ENCODE data around the gene PRUNE2.

PRUNE2 gene

DNA sequence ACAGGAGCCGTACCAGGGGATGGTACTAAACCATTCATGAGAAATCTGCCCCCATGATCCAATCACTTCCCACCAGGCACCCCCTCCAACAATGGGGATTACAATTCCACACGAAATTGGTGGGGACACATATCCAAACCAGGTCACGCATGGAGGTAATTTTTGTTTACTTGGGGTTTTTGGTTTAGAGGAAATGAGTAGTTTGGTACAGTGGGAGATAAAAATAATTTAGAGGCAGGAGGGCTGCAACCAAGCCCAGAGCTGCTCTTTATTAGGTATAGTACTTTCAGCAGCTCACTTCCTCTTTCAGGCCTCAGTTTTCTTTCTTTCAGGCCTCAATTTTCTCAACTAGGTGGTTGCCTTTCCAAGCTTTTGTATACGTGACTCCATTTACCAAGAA, 23.2 kb downstream of the PRUNE2 start:
- TF ChIP-seq CTCF (IDR thresholded peaks at IDR 0.05), result no peak

DNA sequence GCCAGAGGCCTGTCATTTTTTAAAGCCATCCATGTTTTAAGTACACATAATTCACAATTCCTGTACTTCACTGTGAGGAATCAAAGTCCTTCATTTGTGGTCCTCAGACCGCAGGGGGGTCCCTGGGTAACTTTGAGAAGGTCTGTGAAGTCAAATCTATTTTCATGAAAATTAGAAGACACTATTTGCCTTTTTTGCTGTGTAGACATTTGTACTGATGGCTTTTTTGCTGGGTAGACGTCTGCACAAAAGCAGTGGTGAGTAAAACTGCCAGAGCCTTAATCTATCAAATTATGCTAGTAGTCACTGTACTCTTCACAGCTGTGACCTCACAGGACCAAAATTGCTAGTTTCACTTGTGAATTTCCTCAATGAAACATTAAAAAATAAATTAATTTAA, 25.7 kb downstream of the PRUNE2 start:
- TF ChIP-seq CTCF (IDR thresholded peaks at IDR 0.05), result no peak

DNA sequence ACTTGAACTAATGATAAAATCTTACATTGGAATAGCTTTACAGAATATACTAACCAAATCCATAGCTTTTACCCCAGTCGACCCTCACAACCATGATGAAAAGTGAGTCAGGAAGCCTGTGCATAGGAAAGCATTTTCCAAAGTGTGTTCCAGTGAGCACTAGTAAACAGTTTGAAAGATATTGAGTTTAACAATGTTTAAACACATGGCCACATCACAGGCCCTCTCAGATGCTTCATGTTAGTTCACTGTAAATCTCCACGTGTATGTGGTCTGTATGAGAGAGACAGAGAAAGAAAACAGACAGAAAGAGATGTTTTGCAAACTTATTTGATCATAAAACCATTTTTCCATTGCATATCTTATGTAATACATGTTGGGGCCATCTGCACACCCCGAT, 27.0 kb downstream of the PRUNE2 start:
- no peak for TF ChIP-seq CTCF (IDR thresholded peaks at IDR 0.05)

GRCh38 chr9:76877961-76878360, 28.0 kb downstream of the PRUNE2 start:
- no peak for TF ChIP-seq CTCF (IDR thresholded peaks at IDR 0.05)

DNA sequence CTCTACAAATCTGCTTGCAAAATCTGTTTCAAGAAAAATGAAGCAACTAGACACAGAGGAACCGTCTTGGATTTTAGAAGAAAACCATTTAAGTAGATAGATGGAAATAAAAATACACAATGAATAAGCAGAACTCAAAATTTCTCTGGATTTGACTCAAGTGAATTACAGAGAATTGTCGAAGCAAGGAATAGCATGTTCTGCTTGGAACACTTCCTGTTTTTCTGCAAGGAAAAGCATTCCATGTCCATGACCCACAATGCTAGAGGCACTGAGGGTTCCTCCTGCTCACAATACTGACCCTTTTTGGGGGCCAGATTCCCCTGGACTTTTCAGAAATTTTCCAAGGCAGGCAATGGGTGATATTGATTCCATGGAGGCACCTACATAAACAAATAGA, 29.8 kb downstream of the PRUNE2 start:
- no peak for TF ChIP-seq CTCF (IDR thresholded peaks at IDR 0.05)

DNA sequence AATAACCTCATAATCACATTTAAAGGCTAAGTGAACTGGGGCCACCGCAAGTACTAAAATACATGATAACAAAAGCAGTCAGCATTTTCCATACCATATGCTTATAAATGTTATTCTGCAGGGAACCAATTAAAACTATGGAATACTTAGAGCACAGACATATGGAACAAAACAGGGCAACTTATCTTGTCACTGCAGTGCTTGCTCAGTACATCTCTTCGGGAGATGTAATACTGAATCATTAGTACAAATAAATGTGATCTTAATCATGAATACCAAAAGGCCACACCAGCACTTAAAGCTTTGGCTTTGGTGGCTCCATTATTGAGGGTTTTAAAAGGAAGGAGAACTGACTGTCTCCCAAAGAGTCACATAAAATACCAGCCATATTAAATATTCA, 32.1 kb downstream of the PRUNE2 start:
- TF ChIP-seq CTCF (IDR thresholded peaks at IDR 0.05), result no peak

DNA sequence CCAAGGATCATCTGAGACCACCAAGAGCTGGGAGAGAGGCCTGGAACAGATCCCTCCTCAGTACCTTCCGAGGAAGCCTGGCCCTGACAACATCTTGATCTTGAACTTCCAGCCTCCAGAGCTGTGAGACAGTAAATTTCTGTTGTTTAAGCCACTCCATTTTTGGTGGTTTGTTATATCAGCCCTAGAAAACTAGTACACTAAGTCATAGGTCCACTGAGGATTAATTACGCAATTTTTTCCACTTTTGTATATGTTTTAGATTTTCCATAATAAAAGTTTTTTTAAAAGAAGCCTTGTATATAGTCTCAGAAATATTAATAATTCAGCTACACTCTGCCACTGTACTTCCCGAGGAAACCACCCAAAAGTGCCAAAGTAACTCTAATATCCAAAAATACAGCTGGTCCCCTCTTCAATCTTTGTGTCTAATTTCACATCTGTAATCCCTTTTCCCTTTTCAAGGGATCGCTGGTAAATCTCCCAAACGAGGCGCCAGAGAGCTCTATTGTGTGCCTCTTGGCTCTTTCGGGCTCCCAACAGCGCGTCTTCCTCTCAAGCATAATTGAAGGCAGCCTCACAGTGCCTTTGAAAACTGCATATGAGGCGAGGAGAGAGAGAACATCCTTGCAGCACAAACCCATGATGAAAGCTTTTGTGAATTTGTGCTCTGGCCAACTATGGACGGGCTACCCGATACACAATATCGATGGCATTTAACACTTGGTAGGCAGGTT, 32.7 kb downstream of the PRUNE2 start:
- no peak for TF ChIP-seq CTCF (IDR thresholded peaks at IDR 0.05)

- no peak for TF ChIP-seq CTCF (IDR thresholded peaks at IDR 0.05)
Observed at GRCh38 chr9:76868897-76869296, 37.0 kb downstream of the PRUNE2 start.
